Endothelial cell of umbilical vein (primary cell): ENCODE results near the gene NQO2. TPM values are rescaled to one million over a fixed set of nuclear protein-coding genes. Genes with fewer than 3 reads are reported as not detected.

Source experiments
- BruUV-seq: library from RNA; stranded (reverse); fragments of 400-500 nt; replicated peaks from 2 replicates; lab custom pipeline; 2021; lab: Mats Ljungman, UMichigan
- CTCF ChIA-PET: fragments of 300-600, 350-600 bp; sonication (Branson Sonifier 250); formaldehyde crosslinking; loops from one replicate; lab custom pipeline; 2021; ENCODE audit warnings: antibody characterized with exemption, inconsistent platforms; lab: Charles Lee
- POLR2A ChIA-PET: fragments of 300-600, 350-600 bp; sonication (Branson Sonifier 250); formaldehyde crosslinking; loops from one replicate; lab custom pipeline; 2021; ENCODE audit warnings: antibody characterized with exemption, inconsistent platforms; lab: Charles Lee
- DNase-seq: peaks from one replicate; pipeline ENCODE4 v3.0.0-alpha.2; 2011; ENCODE audit warnings: low read depth, low spot score
- FAIRE-seq: peaks from 2 replicates; lab custom pipeline; 2011; peaks lifted over from hg19 to GRCh38; lab: Jason Lieb, UNC
- H2AFZ ChIP-seq: 2 replicates; pipeline ENCODE4 v1.6.0; 2012; ENCODE audit warnings: low read depth, low read length, control low read depth, inconsistent platforms
- H3K27ac ChIP-seq: 2 replicates; pipeline ENCODE4 v1.5.1; 2011; ENCODE audit warnings: low read depth, mild to moderate bottlenecking, control low read depth, low read length, moderate library complexity; ENCODE audit not compliant: insufficient read depth
- H3K27me3 ChIP-seq, 2 experiments: 2 replicates each; pipeline versions ENCODE4 v1.6.0 to v1.6.1; 2011; ENCODE audit warnings: low read length in 2 of 2, mixed read lengths in 1 of 2; ENCODE audit not compliant: control insufficient read depth in 2 of 2, insufficient read depth in 2 of 2
- H3K36me3 ChIP-seq, 2 experiments: 2 replicates in 1 of 2; 3 replicates in 1 of 2; pipeline ENCODE4 v1.5.1; 2011; ENCODE audit warnings: low read length in 2 of 2, mild to moderate bottlenecking in 1 of 2, moderate library complexity in 1 of 2; ENCODE audit not compliant: control insufficient read depth in 2 of 2, insufficient read depth in 2 of 2; ENCODE audit errors: extremely low read depth in 1 of 2
- H3K4me1 ChIP-seq: 3 replicates; pipeline ENCODE4 v1.5.1; 2011; ENCODE audit warnings: mild to moderate bottlenecking, low read length; ENCODE audit not compliant: control insufficient read depth, insufficient read depth; ENCODE audit errors: extremely low read depth
- H3K4me2 ChIP-seq: 2 replicates; pipeline ENCODE4 v1.6.1; 2011; ENCODE audit warnings: low read length, control low read depth, mixed read lengths; ENCODE audit not compliant: insufficient read depth
- H3K4me3 ChIP-seq, 3 experiments: fragments of 200-600 bp in 1 of 3; sonication (generic), shearing (Covaris generic) in 1 of 3; replicated peaks in 1 of 3; 2 replicates each; pipeline ENCODE4 v1.5.1; 2011 to 2016; ENCODE audit warnings: control low read depth in 3 of 3, low read length in 3 of 3, mild to moderate bottlenecking in 2 of 3, inconsistent platforms in 1 of 3, low read depth in 1 of 3, moderate library complexity in 1 of 3; ENCODE audit not compliant: insufficient read depth in 1 of 3
- H3K79me2 ChIP-seq: 2 replicates; pipeline ENCODE4 v1.6.0; 2012; ENCODE audit warnings: low read length, inconsistent platforms; ENCODE audit not compliant: control insufficient read depth, insufficient read depth
- H3K9ac ChIP-seq: replicated peaks from 2 replicates; pipeline ENCODE3; 2011; ENCODE audit warnings: low read length, control low read depth; ENCODE audit not compliant: insufficient read depth; ENCODE audit errors: extremely low read depth
- H3K9me1 ChIP-seq: replicated peaks from 3 replicates; pipeline ENCODE4 v1.6.0; 2011; ENCODE audit warnings: mild to moderate bottlenecking, low read length; ENCODE audit not compliant: control insufficient read depth, insufficient read depth; ENCODE audit errors: extremely low read depth
- H3K9me3 ChIP-seq: replicated peaks from 2 replicates; pipeline ENCODE4 v1.5.1; 2012; ENCODE audit warnings: low read length, inconsistent platforms; ENCODE audit not compliant: control insufficient read depth, insufficient read depth
- H4K20me1 ChIP-seq: replicated peaks from 2 replicates; pipeline ENCODE3; 2011; ENCODE audit warnings: mild to moderate bottlenecking, low read length; ENCODE audit not compliant: control insufficient read depth, insufficient read depth; ENCODE audit errors: extremely low read depth
- EZH2 ChIP-seq: IDR thresholded peaks from 2 replicates; pipeline ENCODE4 v1.6.1; 2012; ENCODE audit warnings: borderline replicate concordance, low read depth, mild to moderate bottlenecking, moderate library complexity, low read length, inconsistent platforms; ENCODE audit not compliant: severe bottlenecking
- FOS ChIP-seq: IDR thresholded peaks from 2 replicates; pipeline ENCODE4 v1.6.1; 2011; ENCODE audit warnings: mild to moderate bottlenecking, low read length, moderate library complexity, borderline replicate concordance; ENCODE audit not compliant: insufficient read depth
- GATA2 ChIP-seq: IDR thresholded peaks from 2 replicates; pipeline ENCODE4 v1.7.0; 2011; ENCODE audit warnings: low read depth, mild to moderate bottlenecking, moderate library complexity, mixed read lengths, low read length; ENCODE audit not compliant: insufficient read length, insufficient read depth
- JUN ChIP-seq: IDR thresholded peaks from 2 replicates; pipeline ENCODE4 v1.6.1; 2011; ENCODE audit warnings: borderline replicate concordance, low read depth; ENCODE audit not compliant: insufficient read length, insufficient read depth
- MYC ChIP-seq: IDR thresholded peaks from one replicate; pipeline ENCODE4 v1.6.1; 2011; ENCODE audit warnings: mild to moderate bottlenecking, low read depth, low read length
- POLR2A ChIP-seq: IDR thresholded peaks from 2 replicates; pipeline ENCODE4 v1.6.1; 2012; ENCODE audit warnings: low read depth, mild to moderate bottlenecking, control low read depth, low read length
- POLR2AphosphoS5 ChIP-seq: IDR thresholded peaks from 2 replicates; pipeline ENCODE4 v1.6.1; 2012; ENCODE audit warnings: low read depth, mild to moderate bottlenecking, control low read depth, low read length, moderate library complexity; ENCODE audit not compliant: insufficient read depth
- dilution Hi-C: fragments of 300-500 bp; cut with MboI; formaldehyde crosslinking; loops from one replicate; pipeline ENCODE4 v1.15.0; 2019; ENCODE audit warnings: low sequenced_read_pairs; ENCODE audit not compliant: extremely low pct_ligation_motif_present
- intact Hi-C: fragments of 100-400 bp; cut with micrococcal nuclease; formaldehyde crosslinking; loops from one replicate; pipeline ENCODE4 v1.10.0; 2022
- polyA plus RNA-seq, 4 experiments: library from polyadenylated mRNA; depleted of rRNA in 3 of 4; stranded (reverse) in 3 of 4; unstranded in 1 of 4; fragments of >200 nt; gene quantifications; 2 replicates each; pipeline versions ENCODE4 v1.2.1 to v1.2.3, GENCODE V29; 2011 to 2012; ENCODE audit warnings: missing spikeins in 1 of 4
- total RNA-seq: library from RNA; stranded (reverse); gene quantifications from 2 replicates; pipeline ENCODE4 v1.2.3, GENCODE V29; 2021
- TF ChIP-seq, protein P1 (sequence below), 2 donors: IDR thresholded peaks; 1 replicate in 1 of 2; 2 replicates in 1 of 2; pipeline ENCODE4 v1.5.1; 2011; ENCODE audit warnings: low read length in 2 of 2, mild to moderate bottlenecking in 2 of 2, moderate library complexity in 2 of 2, control low read depth in 1 of 2, inconsistent platforms in 1 of 2, low read depth in 1 of 2; ENCODE audit not compliant: insufficient read depth in 1 of 2; ENCODE audit errors: extremely low read depth in 1 of 2
- TF ChIP-seq, protein P2 (sequence below): IDR thresholded peaks from 2 replicates; pipeline ENCODE4 v1.6.1; 2011; ENCODE audit not compliant: insufficient read depth, insufficient read length

Gene NQO2
- total and polyA plus RNA-seq, 2 donors (not counting 3 experiments of a cell fraction or from before 2014, with no cell fraction given) = 27.6 to 48.0 TPM

DNA sequence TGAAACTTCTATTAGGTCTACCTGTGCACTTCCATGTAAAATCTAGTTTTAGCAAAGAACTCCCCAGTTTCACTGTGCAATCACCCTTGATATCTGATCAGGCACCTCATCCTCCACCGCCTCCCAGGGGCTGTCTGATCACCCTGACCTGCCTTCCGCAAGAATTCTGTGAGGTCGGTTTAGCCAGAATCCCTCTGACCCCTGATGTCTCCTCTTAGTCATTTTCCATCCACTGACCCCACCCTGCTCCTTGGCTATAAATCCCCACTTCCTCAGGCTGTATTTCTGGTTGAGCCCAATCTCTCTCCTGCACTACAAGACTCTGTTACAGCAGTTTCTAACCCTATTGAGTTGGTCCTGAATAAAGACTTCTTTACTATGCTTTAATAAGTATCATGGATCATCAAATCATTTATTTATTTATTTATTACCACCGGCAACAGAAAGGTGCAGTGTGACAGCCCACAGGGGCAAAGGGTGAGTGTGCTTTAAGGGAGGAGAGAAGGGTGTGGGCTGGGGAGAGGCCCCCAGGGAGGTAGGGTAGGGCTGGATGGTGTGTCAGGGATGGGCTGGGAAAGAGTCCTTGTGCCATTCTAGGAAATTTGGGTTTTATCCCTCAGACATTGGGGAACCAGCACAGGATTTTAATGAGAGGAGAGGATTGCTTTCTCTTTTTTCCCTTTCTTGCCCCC is 17.1 kb upstream of the NQO2 start:
- dilution Hi-C loops (no loop called here), intact Hi-C loops (no loop called here)
- Histone ChIP-seq H3K4me1 (peaks cover 29% of the 10 kb centered on the region), H3K4me3 (no peak overlapping the region), H3K9me1 (no peaks in the 10 kb centered on the region), H4K20me1 (no peaks in the 10 kb centered on the region), H3K9me3 (no peaks in the 10 kb centered on the region), H3K27me3 (no peaks in the 10 kb centered on the region), H3K4me2 (no peak overlapping the region), H3K36me3 (no peaks in the 10 kb centered on the region), H3K79me2 (no peaks in the 10 kb centered on the region), H2AFZ (peak overlapping the region; percentile 46), H3K27ac (peak overlapping the region; percentile 25), H3K9ac (no peak overlapping the region)
- CTCF ChIA-PET = interaction anchor here (3.3 kb wide), 1 partner anchor 30 kb away, joined by 48 read pairs; no protein-coding TSS in a partner anchor
- TF ChIP-seq, protein P1, sequence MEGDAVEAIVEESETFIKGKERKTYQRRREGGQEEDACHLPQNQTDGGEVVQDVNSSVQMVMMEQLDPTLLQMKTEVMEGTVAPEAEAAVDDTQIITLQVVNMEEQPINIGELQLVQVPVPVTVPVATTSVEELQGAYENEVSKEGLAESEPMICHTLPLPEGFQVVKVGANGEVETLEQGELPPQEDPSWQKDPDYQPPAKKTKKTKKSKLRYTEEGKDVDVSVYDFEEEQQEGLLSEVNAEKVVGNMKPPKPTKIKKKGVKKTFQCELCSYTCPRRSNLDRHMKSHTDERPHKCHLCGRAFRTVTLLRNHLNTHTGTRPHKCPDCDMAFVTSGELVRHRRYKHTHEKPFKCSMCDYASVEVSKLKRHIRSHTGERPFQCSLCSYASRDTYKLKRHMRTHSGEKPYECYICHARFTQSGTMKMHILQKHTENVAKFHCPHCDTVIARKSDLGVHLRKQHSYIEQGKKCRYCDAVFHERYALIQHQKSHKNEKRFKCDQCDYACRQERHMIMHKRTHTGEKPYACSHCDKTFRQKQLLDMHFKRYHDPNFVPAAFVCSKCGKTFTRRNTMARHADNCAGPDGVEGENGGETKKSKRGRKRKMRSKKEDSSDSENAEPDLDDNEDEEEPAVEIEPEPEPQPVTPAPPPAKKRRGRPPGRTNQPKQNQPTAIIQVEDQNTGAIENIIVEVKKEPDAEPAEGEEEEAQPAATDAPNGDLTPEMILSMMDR (IDR thresholded peaks at IDR 0.05; ENCODE audit: extremely low read depth in 1 of 2, insufficient read depth in 1 of 2, low read depth in 1 of 2, low read length in 2 of 2) = no peak
- TF ChIP-seq EZH2 = no peak
- TF ChIP-seq MYC = no peak
- TF ChIP-seq POLR2AphosphoS5 = no peak
- TF ChIP-seq GATA2 = no peak
- no peak for TF ChIP-seq JUN
- TF ChIP-seq FOS = no peak
- TF ChIP-seq, protein P2, sequence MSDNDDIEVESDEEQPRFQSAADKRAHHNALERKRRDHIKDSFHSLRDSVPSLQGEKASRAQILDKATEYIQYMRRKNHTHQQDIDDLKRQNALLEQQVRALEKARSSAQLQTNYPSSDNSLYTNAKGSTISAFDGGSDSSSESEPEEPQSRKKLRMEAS = no peak
- TF ChIP-seq POLR2A = no peak
- POLR2A ChIA-PET = no interaction called here
- BruUV-seq = no TSS peak
- FAIRE-seq = no peak
- DNase-seq = peak; percentile 44
